Activated T-cell treated with anti-CD3 and anti-CD28 coated beads for 1 hour (primary cell): ENCODE data around the gene RHBDD1.

Source experiments
- DNase-seq: peaks from one replicate; pipeline ENCODE4 v3.0.0-alpha.2; 2020; ENCODE audit warnings: low read depth

Gene RHBDD1

DNA sequence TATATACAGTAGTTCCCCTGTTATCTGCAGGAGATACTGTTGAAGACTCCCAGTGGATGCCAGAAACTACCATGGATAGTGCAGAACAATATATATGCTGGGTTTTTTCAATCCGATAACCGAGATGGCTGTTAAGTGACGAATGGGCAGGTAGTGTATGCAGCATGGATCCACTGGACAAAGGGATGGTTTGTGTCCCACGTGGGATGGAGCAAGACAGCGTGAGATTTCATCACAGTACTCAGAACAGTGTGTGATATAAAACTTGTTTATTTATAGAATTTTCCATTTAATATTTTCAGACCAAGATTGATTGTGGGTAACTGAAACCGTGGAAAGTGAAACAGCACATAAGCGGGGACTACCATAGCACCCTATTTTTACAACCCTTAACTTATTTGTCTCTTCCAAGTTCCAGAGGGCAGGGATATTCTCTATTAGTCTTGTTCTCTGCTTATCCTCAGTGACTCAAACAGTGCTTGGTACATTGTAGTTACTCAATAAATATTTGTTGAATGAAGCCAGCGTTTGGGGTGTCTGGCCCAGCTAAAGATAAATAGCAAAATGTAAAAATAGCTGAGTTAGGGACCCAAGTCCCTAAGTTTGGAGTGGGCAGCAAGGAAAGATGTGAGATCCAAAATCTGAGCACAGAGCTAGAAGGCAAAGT, 50.0 kb downstream of the RHBDD1 start:
- no peak for DNase-seq

DNA sequence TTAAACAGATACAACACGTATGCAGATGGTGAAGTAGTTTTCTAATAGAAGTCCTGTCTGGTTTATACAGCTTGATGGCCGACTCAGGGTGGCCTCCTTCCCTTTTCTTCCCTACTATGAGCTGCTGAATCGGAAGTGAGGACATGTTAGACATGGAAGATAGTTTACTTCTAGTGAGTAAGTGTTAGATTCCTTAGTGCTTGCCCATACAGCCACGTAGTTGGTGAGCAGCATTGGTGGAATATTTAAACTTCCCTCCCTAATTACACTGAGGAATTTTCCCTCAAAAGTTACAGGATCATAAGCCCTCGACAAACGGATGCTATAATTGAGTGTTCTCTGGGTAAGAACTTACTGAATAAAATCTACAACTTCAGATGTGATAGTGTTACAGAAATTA, 52.1 kb downstream of the RHBDD1 start:
- no peak for DNase-seq

DNA sequence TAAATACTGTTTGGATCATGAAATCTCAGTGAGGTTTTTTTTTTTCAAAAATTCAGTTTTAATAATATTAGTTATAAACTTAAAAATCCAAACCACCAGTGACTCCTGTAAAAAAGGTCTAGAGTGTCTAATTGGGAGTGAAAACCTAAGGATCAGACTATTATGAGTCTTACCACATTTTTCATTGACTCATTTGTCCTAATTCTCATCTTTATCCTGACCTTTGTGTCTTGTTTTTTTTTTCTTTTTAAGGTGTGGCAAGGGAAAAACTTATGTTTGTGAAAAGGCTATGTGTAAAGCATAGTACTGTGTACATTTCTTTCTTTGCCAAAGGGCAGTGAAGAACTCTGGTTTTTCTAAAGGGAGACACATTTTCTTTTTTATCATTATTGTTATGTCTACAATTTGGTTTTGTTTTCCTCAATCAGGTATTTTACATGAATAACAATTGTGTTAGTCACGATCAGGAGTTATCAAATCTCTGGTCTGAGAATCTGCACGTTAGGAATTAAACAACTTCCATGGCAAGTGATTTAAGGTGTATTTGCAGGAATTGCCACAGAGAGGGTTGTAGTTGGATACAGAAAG, 52.6 kb downstream of the RHBDD1 start:
- no peak for DNase-seq

DNA sequence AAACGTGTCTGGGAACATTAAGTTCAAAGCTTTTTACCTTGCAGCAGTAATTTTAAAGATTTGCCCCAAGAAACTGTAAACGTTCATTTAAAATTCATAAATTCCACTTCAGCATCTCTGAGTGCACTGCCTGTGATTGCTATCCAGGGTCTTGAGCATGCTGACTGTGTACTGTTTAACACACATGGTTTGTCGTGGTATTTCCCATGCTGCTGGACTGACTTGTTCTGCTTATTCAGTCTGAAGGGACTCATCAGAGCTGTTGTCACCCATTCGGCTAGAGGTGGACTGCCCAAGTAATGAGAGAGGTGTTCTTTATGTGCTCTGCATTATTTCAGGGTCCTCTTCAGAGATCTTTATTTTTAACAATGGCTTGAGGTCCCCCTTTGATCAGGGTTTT, 53.1 kb downstream of the RHBDD1 start:
- no peak for DNase-seq

DNA sequence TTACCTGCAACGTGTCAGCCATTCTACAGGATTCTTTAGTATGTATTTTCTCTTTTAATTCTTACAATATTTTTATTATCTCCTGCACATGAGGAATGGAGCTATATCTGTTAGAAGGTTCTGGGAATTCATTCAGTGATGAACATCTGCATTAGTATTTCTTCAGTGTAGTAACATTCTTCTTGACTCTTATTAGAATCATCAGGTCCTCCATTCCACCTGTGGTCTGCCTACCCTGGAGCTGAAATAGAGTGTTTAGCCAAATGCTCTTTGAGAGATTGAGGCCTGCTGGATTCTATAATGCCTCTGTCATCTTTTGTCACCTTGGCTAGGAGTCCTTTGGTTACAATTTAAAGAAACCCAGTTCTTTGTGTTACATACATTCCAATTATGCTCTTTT, 54.4 kb downstream of the RHBDD1 start:
- no peak for DNase-seq

DNA sequence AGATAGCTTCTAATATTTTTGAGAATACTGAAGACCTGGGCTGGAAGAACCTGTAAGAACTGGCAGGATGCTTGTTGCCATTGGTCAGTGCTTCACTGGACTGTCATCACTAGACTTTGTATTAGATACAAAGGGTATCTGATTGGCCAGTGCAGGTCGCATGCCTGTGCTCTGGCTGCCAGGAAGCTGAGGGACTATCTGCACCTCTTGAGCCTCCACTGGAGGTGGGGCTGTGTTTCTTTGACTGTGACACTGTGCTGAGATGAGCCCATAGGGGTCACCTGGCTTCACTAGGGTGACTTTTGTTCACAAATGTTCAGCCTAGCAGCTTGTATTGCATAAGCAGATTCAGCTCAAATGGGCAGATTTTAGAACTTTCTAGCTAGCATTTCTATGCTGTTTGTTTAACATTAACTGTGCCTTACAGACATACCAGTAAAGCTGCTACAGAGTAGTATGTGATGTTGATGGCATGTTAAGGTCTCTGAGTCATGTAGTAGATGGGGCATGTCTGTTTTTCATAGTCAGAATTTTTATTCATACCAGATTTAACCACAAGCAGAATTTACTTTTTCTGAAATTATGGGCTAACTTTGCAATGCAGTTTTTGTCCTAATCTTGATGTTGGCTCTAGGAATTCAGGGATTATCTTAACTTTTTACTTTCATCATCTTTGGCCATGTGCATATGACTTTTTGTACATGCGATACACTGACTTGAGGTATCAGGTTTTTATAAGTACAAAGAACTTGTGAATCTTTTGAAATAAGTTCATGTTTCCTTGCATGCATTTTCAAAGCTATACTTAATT, 56.1 kb downstream of the RHBDD1 start:
- DNase-seq: no peak

DNA sequence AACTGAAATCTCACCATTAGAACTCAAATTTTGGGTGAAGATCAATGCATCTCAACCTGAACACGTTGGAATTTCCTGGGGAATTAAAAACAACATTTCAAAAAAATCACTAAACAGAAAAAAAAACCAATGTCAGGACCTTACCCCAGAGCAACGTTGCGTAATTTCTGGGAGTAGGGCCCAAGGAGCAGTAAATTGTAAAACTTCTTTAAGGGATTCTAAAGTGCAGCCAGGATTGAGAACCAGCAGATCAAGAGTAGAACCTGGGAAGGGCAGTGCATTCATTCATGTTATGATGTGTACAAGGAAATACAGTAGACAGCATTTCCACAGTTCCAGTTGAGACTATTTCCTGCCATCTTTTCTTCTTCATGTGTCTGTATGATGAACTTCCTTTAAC, 56.9 kb downstream of the RHBDD1 start:
- no peak for DNase-seq

DNA sequence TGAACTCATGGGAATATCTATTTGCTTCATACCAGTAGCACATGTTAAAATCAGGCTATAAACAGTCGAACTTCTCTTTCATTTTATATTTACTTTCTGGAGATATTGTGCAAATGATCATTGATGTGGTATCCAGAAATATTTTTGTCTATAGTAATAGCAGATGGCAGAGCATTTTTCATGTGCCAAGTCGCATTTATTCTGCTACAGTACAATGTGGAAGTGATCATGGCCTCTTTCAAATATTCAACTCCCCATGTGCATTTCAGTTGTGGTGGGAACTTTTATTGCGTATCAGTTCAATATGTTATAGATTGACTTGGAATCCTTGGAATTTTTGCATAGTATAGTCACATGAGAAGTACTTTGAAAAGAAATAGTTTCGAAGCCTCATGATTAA, 57.4 kb downstream of the RHBDD1 start:
- no peak for DNase-seq

DNA sequence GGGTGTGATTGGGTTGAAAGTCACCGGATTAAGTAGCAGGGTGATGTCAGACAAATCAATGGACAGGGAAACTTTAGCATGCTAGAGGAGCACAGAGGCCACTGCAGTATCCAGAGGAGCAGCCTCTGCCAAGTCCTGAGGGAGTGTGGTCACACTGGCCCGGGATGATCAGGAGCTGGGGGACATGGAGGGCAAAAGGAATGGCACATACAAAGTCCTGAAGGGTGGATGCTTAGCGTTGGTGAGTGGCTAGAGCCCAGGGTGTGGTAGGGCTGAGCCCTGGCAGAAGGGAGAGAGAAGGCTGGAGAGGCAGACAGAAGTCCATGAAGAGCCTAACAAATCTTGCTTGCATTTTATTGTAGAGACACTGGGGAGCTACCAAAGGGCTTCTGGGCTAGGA, 58.9 kb downstream of the RHBDD1 start:
- DNase-seq: no peak

DNA sequence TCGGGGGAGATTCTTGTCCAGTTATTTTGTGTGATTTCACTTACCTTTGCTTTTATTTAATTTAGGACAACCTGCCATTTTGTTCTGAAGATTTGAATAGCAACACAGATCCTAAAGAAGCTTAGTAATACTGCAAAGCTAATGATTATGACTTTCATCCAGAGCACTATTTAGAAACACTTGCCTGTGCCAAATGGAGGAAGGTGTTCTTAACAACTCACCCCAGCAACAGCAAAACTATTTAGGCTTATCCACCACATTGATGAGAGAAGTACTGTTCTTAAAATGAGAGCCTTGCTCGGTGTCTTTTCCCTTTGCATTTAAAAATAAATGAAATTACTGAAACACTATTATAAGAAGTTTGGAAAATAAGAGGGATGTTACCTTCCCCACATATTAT, 59.7 kb downstream of the RHBDD1 start:
- DNase-seq: no peak

DNA sequence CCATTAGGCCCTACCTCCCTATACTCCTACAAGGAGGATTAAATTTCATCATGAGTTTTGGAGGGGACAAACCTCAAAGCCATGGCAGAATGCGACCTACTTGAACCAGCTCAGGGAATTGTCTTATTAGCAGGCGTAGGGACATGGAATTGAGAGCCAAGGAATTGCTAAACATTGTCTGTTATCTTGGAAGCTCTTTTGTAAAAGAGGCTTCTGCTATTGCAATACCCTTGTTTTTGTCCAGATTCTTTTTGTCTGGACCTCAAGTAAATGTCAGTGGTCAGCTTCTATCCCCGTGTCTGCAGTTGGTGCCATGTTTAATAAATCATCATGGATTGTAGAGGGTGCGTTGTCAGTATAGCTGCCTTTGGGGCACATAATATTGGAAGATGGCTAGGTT, 62.3 kb downstream of the RHBDD1 start:
- DNase-seq: no peak

DNA sequence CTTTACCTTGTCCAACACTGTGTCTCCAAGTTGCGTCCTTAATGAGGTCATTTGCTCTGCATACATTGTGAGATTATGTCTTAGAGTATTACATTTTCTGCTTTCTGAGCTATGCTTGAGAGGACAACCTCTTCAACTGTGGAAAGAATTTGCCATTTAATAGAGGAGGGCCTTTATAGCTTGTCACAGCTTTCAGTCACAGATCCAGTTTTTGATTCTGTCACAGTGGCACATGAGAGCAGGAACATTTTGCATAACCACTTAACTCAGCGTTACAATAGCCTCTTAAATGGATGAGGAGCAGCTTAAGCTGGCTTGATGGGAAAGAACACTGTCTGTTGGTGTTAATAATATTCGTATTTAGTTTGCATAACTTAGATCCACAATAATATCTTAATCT, 63.0 kb downstream of the RHBDD1 start:
- DNase-seq: no peak

DNA sequence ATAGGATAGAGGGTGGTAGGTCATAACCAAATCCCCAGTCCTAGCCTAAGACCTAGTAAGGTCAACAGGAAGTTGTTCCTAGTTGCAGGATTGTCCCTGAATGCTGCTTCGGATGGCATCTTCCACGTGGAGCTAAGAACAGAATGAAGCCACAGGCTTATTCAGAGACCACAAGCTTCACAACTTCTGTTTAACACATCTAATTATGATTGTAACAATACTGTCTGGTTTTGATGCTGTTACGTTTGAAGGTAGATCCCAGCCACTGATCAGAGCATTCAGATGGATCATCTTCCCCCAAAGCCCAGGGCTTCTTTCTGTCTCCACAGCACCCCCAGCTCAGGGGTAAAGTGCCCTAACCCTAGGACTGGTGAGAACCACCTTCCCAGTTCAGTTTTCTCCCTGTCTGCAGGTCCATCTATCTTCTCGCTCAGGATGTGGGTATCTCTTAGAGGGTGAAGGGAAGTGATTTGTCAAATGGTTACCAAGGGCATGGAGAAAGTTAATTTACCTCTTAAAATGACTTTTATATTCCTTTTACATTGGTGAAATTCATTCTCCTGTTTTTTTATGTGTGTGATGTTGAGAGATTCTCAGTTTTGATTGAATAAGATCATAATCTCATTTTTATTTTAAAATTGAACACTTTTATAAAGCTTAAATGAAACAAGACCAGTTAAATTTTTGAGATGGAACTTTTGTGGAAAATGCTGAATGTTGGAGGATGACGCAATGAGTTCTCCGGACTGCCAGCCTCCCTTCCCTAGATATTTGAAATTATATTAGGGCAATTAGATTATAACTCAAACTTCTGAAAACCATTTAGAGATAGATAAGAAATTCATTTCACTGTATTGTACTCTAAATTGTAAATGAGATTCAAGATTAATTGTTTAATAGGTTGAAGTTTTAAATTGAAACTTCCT, 66.5 kb downstream of the RHBDD1 start:
- no peak for DNase-seq

DNA sequence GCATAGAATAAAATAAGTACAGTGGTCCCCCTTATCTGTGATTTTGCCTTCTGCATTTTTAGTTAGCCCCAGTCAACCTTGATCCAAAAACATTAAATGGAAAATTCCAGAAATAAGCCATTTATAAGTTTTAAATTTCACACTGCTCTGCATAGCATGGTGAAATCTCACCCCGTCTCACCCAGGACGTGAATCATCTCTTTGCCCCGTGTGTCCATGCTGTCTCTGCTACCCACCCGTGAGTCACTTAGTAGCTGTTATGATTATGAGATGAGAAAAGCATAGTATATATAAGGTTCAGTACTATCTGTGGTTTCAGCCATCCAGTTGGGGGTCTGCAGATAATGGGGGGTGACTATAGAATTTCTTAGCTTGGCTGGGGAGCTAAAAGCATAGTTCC, 67.3 kb downstream of the RHBDD1 start:
- DNase-seq: no peak

DNA sequence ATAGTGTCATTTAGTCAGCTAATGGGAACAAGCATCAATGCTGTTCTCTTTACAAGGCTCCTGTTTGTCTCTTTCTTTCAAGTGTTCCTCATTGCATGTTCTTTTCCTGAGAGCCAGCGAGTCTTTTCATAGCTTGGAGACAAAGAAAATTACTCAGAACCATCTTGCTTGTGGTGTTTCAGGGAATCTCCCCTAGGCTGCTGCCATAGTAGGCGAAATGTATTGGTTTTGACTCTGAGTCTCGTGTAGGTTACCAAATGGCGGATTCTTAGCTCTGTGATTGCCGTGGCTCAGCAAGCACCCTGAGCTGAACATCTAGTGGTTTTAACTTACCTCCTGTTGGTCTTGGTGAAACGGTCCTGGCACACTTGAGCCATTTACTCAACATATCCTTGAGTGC, 68.7 kb downstream of the RHBDD1 start:
- no peak for DNase-seq

DNA sequence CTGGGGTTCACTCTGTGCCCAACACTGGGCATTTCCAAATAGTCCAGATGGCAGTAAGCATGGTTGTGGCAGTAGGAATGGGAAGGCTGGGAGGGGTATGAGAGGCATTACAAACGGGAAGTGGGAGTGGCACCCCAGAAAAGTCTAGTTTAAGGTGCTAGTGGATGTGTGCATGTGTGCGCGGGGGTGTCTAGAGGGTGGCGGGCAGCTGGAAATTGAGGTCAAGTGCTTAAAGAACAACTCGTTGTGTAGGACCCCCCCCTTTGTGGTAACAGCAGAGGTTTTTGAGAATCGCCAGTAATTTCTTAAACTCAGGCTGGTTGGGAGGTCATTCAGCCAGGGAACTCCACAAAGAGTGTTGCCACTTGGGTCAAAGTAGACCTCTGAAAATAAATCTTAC, 69.9 kb downstream of the RHBDD1 start:
- DNase-seq: no peak

DNA sequence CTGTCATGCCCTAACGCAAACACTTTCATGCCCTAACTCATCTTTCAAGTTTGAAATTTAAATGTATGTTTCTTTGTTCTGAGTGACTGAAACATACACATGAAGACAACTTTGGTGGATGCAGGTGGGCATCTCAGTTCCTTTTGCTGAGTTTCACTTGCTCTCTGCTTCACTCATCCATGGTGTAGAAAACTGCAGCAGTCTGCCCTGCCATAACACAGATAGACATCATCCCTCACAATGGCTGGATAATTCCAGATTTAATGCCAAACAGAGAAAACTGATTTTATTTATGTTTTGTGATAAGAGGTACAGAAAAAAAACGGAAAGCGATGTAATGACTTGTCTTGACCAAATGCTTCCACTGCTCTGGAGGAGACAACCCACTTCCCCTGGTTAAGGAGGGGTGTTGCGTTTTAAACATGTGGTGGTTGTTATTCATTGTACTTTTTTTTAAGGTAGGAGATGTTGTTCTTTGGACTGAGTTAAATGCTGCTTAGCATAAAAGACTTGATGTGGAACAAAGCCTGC, 70.4 kb downstream of the RHBDD1 start:
- no peak for DNase-seq

DNA sequence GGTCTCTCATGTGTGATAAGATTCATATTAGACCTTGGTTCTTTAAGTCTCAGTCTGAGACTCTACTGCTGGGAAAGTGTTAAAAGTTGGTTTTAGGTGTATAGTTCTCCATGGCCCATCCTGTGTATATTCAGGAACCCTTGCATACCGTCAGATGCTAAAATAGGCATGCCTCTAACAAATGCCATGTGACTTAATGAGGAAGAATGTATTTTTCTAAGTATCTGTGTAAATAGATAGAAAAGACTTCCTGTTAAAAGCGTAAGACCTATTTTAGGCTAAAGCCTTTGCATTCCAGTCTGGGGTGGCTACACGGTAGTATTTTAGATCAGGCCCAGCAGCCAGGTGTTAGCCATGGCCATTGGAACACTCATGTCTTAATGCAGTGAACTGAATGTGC, 73.3 kb downstream of the RHBDD1 start:
- no peak for DNase-seq

DNA sequence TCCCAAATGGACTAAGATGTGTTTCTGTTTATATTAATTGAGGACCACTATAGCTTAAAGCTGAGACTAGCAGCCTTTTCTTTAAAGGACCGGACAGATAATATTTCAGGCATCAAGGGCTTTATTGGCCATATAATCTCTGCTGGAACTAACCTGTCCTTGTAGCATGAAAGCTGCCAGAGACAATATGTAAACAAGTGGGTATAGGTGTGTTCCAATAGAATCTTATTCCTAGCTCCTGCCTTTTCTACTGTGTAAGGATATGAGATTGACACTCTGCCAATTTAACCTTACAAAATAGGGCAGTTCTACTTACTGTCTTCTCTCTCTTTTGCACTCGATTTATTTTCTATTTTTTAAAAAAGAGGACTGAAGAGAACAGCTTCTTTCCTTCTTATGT, 74.0 kb downstream of the RHBDD1 start:
- DNase-seq: no peak

DNA sequence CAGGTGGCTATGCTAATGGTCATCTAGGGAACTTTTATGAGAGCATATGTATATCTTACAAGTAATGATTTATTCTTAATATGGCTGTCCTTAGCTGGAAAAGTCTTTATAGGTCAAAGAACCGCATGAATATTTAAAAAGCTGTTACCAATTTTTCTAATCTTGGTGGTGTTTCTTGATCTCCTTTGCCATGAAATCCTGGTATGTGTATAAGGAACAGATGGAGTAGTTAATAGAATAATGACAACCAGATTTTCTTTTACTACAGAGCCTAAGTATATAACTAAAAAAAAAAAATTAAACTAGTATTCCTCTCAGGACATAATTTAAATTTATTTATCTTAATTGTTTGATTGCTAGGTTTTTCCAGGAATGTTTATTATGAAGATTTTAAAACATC, 74.5 kb downstream of the RHBDD1 start:
- no peak for DNase-seq

DNA sequence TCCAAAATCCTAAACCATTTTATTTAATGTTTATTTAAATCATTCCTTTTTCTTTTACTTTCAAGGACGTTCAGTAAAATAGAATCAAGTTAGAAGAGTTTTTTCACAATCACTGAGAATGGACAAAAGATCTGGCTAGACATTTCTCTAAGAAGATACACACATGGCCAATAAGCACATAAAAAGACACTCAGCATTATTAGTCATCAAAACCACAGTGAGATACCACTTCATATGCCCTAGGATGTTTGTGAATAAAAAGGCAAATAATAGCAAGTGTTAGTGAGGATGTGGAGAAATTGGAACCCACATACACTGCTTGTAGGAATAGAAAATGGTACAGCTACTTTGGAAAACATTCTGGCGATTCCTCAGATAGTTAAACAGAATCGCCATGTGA, 76.1 kb downstream of the RHBDD1 start:
- no peak for DNase-seq

DNA sequence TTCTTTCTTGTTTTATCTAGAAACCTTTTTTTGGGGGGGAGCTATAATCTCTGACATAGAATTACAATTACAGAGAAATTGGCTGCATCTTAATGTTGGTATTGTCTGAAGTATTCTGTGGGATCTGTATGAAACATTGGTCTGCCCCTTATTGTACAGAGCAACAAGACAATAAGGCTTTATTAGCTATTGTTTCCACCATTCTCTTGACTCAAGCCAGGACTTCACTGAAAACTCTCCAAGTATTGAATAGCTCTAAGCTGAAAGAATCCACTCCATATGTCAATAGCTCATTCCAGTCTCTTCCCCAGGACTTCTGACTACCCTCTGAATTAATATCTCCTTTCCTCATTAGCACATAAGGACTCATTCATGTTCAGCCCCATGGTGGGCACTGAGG, 77.8 kb downstream of the RHBDD1 start:
- no peak for DNase-seq
